Activated T-cell treated with anti-CD3 and anti-CD28 coated beads for 24 hours (primary cell): ENCODE measurements around the gene LHFPL3.
"Not testable (repeated sequence)": the region's sequence is repeated elsewhere in the genome, so short reads cannot be mapped to it uniquely, and the experiment has no call there.

Experiments used
- DNase-seq: peaks from one replicate; pipeline ENCODE4 v3.0.0-alpha.2; 2020; ENCODE audit warnings: low read depth

Gene LHFPL3

DNA sequence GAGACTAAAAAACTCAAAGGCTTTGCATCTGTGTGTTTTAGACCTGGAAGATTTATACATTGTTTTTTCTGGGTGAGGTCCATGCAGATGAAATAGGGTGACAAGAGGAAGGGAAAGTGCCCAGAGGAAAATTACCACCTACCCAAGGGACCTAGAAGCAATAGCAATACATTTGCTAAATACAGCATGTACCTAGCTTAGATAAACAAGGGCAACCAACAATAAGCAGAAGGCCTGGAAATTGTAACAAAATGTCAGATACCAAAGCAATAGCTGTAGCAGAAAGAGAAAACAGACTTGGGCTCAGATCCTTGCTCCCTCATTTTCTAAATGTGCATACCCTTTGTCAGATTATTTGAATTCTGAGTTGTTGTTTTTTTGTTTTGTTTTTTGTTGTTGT is 367.2 kb downstream of the LHFPL3 start:
- no peak for DNase-seq

DNA sequence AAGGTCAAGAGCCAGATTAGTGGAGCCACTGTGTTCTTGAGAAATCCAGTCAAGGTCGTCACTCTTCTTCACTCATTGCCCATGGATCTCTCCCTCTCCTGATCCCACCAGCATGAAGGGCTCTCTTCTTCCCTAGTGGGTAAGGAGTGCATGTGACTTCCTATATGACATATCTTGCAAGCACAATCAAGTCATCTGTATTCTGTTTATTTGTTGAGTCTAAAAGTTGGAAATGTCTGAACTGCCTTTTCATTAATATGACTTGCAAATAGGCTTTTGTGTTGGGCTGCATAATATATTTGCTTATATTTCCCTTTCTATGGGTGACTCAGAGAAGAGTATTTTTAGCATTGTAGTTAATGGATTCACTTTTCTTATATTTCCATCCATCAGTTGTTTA is 371.9 kb downstream of the LHFPL3 start:
- DNase-seq, result no peak

DNA sequence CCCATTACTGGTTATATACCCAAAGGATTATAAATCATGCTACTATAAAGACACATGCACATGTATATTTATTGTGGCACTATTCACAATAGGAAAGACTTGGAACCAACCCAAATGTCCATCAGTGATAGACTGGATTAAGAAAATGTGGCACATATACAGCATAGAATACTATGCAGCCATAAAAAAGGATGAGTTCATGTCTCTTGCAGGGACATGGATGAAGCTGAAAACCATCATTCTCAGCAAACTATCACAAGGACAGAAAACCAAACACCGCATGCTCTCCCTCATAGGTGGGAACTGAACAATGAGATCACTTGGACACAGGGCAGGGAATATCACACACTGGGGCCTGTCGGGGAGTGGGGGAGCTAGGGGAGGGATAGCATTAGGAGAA is 392.6 kb downstream of the LHFPL3 start:
- DNase-seq, result not testable (repeated sequence)

DNA sequence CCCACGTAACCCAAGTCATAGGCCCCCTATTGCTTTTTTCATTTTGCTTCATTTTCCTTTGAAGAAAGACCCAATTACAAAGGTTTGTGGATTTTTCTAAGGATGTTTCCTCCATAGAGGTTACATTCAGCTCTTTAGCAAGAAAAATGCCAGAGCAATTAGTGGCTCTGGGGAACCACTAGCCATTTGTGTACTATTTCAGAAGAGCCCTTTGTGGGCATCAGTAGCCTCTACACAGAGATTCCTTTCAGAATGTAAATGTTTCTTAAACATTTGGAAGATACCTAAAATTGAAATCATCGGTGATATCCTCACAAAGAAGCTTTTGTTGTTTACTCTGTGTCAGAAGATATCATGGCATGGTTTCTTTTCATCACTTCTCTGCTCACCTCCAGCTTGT is 394.6 kb downstream of the LHFPL3 start:
- no peak for DNase-seq

DNA sequence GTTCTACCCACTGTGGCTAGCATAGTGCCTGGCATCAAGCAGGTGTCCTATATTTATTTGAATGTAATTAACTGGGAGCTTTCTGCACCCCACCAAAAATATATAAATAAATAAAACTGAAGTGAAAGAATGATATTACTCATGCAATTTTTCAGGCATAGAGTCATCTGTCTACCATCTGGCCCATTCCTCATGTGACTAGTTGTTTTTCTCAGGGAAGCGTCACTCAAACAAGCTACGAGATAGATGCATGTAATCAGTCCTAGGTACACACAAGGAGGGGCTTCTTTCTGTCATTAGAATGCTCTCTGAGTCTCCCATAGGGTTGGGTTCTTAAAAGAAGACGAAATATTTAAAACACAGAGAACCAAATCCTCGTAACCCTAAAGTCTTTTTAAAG is 430.1 kb downstream of the LHFPL3 start:
- DNase-seq, result no peak

DNA sequence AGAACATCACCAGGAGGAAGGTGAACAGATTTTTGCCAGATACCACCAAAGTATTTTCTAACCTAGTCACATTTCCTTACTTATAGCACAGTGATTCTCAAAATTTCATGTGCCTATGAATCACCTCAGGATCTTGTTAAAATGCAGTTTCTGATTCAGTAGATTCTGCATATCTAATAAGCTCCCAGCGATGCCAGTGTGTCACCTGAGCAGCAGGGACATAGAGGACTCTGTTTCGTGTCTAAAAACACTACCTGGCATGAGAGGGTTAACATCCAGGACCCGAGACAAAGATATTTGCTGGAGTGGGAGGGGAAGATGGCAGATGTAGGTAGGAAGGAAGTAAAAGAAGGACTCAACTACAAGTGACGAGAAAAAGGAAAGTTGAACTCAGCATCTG is 433.5 kb downstream of the LHFPL3 start:
- no peak for DNase-seq

DNA sequence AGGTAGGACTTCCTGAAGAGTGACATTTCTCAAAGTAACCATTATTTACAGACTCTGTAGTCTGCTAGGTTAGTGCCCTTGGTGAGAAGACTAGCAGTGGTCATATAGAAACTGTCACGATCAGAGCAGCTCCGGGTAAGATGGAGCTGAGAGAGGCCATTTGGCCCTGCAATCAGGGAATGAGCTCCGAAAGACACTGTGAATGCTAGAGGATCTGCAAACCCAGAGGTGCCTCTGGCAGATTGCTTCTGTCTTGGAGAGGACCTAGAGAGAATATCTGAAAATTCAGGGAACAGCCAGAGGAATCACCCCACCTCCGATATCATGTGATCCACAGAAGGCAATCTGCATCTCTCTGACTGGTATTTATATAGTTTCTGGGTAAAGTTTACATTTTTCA is 438.7 kb downstream of the LHFPL3 start:
- no peak for DNase-seq

DNA sequence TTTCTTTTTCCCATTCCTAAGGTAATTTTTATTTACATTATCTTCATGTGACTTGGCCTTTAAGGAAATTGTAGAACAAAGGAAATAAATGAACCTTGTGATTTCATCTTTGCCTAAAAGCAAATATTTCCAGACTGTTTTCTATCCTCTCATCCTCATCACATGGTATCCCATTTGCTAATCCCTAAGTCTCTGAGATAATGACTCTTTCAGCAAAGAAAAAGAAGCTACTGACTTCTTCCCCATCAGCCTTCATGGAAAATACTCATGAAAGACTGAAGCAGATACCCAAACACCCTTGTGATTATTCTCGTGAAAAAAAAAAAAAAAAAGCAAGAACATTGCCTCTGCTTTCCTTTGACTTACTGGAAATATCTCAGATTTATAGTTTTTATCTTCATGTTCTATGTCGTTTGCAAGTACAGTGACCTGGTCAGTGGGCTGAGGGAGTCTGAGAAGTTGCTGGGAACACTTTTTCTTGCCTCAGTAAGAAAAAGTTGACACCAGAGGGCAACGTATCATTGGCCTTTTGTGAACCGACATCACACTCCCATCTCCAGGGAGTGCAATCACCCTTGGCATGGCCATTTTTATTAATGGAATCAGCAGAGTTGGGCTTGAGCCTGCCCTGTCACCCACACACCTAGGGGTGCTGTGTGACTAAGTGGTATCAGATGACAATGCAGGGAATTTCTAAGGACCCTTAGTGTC is 439.6 kb downstream of the LHFPL3 start:
- DNase-seq, result no peak

DNA sequence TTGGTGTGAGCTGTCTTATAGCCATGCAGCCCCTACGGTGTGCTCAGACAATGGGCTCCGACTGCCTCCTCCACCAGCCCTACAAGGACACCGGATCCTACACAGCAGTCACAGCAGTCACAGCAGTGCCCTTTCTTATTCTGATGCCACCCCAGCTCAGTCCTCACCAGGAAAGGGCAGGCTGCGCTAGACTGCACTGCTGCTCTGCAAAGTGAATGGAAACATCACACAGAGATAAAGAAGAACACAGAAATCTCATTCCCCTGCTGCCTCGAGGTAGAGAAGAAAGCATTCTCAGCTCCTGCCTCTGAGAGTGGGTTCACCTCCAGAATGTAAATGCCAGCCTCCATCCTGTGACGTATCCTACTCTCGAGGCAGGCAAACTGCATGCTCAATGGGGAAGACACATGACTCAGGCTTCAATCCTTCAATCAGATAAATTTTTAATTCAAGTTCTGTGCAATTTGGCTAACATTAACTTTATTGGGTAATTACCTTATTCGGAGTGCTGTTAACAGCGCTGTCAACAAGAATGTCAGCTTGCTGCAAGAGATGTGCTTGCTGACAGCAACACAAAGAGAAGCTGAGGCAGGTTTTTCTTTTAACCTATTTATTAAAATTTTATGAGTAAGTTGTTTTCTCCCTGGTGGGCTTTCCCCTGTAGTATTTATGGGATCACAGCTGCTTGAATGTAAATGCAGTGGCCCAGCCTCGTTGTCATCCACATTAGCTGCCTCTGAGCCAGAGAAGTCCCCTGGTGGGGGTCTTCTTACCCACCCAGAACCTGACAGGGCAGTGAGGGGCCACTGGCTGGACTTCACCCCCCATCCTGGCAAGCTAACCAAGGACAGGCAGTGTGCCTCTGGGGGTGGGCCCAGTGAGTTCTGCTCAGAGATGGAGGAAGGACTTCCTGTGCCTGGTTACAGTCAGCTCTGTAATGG is 444.3 kb downstream of the LHFPL3 start:
- DNase-seq, result no peak

DNA sequence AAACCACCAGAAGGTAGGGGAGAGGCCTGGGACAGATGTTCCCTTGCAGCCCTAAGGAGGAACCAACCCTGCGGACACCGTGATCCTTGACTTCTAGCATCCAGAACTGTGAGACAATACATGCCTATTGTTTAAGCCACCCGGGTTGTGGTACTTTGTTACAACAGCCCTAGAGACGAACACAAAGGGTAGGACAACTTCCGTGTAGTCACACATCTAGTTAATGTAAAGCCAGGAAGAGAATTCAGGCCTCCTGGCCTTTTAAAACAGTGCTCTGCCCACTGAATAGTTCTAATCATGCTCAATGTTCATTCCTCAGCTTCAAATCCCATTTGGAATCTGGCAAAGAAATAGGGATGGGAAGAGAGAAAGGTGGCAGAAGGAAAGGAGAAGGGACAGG is 445.4 kb downstream of the LHFPL3 start:
- DNase-seq, result no peak

DNA sequence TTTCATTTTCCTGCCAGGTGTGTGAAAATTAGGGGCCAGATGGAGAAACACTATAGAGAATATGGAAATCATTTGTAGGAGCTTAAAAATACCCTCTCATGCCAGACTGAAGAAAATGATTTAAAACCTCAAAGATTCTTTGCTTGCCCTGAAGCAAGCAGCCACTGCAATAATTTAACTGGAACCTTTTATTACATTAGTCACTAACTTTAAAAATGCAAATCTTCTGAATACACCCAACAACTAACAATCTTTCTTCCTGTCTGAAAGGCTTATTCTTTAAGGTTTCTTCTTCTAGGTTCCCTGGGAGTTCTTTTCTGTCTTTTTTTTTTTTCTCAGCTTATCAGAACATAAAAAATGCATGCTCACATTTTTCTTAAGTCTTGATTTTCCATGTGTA is 447.1 kb downstream of the LHFPL3 start:
- DNase-seq, result no peak

DNA sequence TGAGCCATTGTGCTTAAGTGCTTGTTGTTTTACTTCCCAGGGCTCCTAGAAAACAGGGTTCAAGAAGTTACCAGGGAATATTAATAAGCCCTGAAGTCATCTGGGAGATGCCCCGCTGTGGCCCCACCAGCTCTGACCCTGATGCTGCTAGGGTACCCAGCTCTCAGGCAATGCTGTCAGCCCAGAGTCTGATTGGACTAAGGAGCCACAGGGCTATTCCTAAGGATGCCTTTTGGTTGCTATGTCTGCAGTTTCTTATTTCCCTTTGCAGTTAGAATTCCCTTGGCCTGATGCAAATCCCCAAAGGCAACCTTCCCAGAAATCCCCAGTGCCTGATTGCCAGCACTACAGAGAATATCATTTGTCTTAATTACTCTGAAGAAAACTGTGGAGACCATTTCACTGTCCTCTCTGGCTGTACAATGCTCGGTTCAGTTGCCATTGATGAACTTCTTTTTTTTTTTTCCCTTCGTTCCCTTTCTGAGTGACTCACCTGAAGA is 448.9 kb downstream of the LHFPL3 start:
- no peak for DNase-seq

DNA sequence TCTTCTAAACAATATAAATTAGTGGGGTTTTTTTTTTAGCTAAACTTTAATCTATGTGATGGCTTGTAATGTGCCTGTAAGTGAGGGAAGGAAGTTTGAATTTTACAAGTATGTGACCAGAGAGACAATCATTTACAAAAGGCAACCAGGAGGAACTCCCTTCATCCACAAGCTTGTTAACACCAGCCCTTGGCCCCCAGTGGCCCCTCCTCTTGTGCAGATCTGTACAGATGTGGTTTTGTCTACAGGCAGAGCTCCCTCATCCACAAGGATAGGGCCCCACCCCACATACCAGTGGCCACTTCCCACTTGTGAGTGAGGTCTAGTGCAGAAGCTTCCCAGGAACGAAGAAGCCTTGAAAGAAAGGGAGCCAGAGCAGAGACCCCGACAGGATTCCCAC is 451.5 kb downstream of the LHFPL3 start:
- DNase-seq, result no peak

DNA sequence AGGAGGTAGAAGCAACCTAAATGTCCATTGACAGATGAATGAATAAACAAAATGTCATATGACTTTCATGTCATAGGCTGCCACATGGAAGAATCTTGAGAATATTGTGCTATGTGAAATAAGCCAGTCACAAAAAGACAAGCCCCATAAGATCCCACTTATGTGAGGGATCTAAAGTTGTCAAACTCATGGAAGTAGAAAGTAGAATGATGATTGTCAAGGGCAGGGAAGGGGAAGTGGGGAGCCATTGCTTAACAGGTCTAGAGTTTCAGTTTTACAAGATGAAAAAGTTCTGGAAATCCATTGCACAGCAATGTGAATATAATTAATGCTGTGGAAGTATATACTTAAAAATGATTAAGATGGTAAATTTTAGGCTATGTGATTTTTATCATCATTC is 456.3 kb downstream of the LHFPL3 start:
- no peak for DNase-seq

DNA sequence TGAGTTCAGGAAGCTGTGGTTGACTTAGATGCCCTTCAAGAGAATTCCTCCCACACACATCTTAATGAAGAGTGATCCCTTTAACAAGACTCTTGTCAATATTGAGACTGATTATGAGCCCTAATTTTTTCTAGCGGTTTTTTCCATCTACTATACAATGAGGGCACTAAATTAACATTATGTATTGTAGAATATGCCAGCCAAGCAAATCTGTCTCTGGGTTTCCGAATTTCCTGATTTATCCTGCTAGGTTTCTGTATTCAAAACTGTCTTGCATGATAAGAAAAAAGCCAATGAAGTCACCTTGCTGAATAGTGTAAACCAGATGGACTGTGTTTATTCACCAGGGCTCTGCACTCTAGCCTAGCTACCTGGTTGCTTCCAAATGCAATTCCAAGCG is 461.4 kb downstream of the LHFPL3 start:
- DNase-seq, result no peak

DNA sequence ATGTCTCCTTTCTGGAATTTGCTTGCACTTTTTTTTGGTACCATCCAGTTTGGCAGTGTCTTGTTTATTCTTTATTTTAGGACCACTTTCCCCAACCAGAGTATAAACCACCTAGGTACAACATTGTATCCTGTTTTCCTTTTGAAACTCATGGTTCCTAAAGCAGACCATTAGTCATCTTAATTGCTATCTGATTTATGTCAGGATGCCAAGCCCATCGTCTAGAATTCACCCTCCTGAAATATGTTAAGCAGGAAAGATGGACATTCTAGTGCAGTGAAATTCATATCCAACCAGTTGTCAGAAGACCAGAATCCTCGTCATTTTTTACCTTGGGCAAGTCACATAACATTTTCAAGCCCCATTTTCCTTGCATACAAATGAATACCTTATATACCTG is 462.0 kb downstream of the LHFPL3 start:
- no peak for DNase-seq

DNA sequence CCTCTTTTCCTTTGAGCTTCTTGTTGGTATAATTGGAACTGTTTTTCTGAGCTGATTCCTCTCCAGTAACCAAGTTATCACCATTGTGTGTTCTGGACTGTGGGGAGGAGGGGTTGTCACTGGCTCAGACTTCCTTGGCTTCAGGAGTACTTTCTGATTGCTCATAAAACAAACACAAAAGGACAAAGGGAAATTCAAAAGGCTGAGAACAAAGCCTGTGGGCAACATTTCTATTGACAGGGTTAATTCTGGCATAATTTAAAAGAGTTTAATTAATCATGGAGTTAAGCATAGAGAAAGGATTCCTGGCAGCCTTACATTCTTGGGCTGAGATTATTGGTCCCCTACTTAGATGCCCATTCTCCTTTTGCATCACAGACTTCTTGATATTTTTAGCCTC is 462.7 kb downstream of the LHFPL3 start:
- DNase-seq, result no peak

DNA sequence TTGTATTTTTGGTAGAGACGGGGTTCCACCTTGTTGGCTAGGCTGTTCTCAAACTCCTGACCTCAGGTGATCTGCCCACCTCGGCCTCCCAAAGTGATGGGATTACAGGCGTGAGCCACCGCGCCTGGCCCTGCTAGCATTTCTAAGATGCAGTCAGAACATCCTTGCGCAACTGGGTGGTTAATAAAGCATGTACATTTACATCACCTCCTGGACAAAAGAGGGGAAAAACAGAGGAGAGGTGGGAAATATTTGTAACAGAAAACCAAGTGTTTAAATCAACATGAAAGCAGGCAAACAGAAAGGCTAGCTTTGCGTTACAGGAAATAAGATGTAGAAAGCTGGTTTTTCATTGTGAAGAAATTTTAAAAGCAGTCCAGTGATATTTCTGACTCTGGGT is 464.7 kb downstream of the LHFPL3 start:
- no peak for DNase-seq

DNA sequence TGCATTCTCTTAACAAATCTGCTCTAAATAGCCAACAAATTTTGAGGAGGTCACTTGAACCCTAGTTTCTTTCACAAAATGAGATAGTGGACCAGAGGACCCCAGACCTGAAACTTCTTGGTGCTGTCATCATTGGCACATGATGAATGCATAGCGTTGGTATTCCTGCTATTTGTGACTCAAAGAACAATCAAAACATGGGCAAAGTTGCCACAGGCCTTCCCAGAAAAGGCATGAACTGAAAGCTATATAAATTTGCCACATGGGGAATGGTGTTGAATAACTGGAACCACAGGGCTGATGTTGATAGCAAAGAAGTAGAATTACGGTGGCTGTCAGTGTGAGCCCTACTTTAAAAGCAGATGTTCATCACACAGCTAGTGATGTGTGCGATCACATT is 465.8 kb downstream of the LHFPL3 start:
- DNase-seq, result no peak

DNA sequence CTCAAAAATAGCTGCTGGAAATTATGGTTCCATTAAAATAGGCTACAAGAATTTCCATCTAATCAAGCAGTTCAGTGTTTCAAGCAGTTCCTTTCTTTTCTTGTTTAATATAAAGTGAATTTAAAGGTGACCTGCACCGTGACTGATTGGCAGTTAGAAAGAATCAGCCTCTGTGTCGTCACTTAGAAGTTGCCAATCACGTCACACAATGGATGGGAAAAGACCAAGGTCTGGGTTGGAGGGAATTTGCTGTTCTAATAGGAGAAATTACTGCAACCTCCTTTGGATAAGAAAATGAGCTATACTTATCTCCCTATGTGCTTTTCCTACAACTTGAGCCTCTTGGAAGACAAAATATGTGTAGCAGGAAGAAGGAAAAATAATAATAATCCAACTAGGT is 466.2 kb downstream of the LHFPL3 start:
- no peak for DNase-seq

DNA sequence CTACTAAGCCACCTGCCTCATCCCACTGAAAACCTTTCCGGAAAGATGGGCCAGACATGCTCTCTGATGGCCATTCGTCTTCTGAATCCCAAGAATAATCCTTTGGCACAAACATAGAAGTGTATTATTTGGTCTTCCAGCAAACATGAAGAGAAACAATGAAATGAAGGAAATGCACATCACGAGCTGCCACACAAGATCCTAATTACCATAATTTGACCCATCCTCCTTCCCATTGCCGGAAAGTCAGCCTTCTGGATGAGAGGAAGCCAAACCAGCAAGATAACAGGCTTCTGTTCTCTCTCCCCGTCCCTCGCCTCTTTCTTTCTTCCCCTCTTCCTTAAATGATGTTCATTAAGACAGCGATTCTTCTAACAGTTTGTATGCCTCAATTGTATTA is 466.7 kb downstream of the LHFPL3 start:
- DNase-seq, result no peak

DNA sequence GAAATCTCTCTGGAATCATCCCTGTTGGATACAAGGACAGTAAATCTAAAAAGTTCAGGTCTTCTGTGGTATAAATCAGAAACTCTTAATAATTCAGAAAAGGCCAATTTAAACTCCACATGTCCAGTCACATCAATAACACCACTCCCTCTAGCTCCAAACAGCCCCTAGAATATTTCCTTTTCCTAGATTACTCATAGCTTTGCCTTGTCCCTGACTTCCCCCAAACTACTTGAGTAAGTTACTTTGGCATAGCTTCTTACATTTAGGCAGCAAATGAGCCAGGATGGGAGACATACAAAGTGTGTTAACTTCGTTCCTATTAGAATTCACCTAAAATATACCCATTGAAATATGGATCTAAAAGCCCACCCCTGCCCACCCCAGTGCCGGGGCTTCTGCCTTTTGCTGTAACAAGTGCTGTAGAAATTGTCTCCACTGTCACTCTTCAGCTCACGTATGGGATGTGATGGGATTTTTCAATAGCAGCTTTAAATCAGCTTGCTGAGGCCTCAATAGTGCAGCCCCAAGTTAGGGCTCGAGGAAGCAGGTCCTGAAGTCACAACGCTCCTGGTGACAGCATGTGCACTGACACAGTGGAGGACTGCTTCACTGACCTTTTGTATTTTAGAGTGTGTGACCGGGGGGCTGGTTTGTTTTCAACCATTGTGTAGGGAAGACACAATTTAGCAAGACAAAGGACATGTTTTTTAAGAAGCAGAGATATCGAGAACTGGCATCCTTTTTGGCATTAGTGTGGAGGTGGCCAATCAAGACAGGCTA is 467.4 kb downstream of the LHFPL3 start:
- DNase-seq, result no peak

DNA sequence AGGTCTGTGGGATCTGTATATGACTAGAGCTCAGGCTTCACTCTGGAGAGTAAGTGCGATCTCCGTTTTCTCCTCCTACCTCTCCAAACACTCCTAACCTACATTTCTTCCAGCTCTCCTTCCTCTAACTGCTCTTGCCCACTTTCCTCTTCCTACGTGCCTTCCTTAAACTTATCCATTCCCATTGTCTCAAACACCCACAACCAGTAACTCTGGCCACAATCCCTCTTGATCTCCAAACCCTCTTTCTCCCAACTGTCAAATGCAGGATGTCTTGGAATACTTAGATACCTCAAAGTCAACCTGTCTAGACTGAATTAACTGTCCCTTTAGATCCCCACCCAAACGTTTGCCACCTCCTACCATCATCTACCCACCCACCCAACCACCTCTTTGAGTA is 471.9 kb downstream of the LHFPL3 start:
- no peak for DNase-seq
